IMR-90 (cell line): ENCODE measurements around the gene DEFB123. TPM values are rescaled to one million over a fixed set of nuclear protein-coding genes. Genes with fewer than 3 reads are reported as not detected.

ENCODE experiments used
- ATAC-seq: fragments of 200-7000 bp; cut with Tn5 transposase; 2 replicates; pipeline ENCODE4 v1.9.1; 2020; ENCODE audit warnings: low read depth, mild to moderate bottlenecking, moderate library complexity
- BruUV-seq: library from RNA; stranded (reverse); fragments of 400-500 nt; replicated peaks from 2 replicates; lab custom pipeline; 2021; lab: Mats Ljungman, UMichigan
- CTCF ChIA-PET: fragments of 300-600 bp; formaldehyde crosslinking; extraction: SDS; loops from one replicate; lab custom pipeline; 2021; ENCODE audit warnings: antibody characterized with exemption; lab: Yijun Ruan, JAX
- POLR2A ChIA-PET: fragments of 300-600 bp; sonication (Branson Sonifier 250); formaldehyde crosslinking; loops from one replicate; lab custom pipeline; 2022; ENCODE audit warnings: antibody characterized with exemption; ENCODE audit not compliant: unreplicated experiment; lab: Charles Lee
- DNase-seq: peaks from one replicate; pipeline ENCODE4 v3.0.0; 2013
- H2AFZ ChIP-seq: replicated peaks from 2 replicates; pipeline ENCODE3; 2013; ENCODE audit warnings: low read length, mild to moderate bottlenecking; ENCODE audit not compliant: poor library complexity
- H2AK5ac ChIP-seq: 2 replicates; pipeline ENCODE4 v1.6.1; 2013; ENCODE audit warnings: low read depth, low read length, inconsistent platforms
- H2AK9ac ChIP-seq: replicated peaks from 2 replicates; pipeline ENCODE3; 2013; ENCODE audit warnings: mild to moderate bottlenecking, low read depth, low read length, moderate library complexity; ENCODE audit not compliant: poor library complexity
- H2BK120ac ChIP-seq: 2 replicates; pipeline ENCODE4 v1.6.1; 2013; ENCODE audit warnings: low read depth, low read length, inconsistent platforms
- H2BK15ac ChIP-seq: 3 replicates; pipeline ENCODE4 v1.6.1; 2013; ENCODE audit warnings: low read depth, low read length, inconsistent platforms
- H2BK20ac ChIP-seq: 2 replicates; pipeline ENCODE4 v1.6.1; 2013; ENCODE audit warnings: low read depth, mild to moderate bottlenecking, inconsistent platforms, low read length, moderate library complexity
- H2BK5ac ChIP-seq: 2 replicates; pipeline ENCODE4 v1.6.1; 2013; ENCODE audit warnings: mild to moderate bottlenecking, low read depth, low read length, inconsistent platforms; ENCODE audit not compliant: poor library complexity, severe bottlenecking
- H3K14ac ChIP-seq: replicated peaks from 2 replicates; pipeline ENCODE4 v1.6.1; 2013; ENCODE audit warnings: low read depth, low read length, inconsistent platforms
- H3K18ac ChIP-seq: 2 replicates; pipeline ENCODE4 v1.6.1; 2013; ENCODE audit warnings: low read depth, low read length, control low read depth
- H3K23ac ChIP-seq: 2 replicates; pipeline ENCODE4 v1.6.1; 2013; ENCODE audit warnings: low read depth, low read length, inconsistent platforms
- H3K27ac ChIP-seq: 2 replicates; pipeline ENCODE4 v1.5.1; 2013; ENCODE audit warnings: mild to moderate bottlenecking, control low read depth, low read length; ENCODE audit not compliant: insufficient read depth
- H3K27me3 ChIP-seq: 2 replicates; pipeline ENCODE4 v1.6.1; 2013; ENCODE audit warnings: low read length; ENCODE audit not compliant: control insufficient read depth, insufficient read depth
- H3K36me3 ChIP-seq: 2 replicates; pipeline ENCODE4 v1.6.1; 2013; ENCODE audit warnings: low read length, mixed read lengths; ENCODE audit not compliant: control insufficient read depth, insufficient read depth
- H3K4ac ChIP-seq: 2 replicates; pipeline ENCODE4 v1.6.1; 2013; ENCODE audit warnings: low read depth, low read length, inconsistent platforms
- H3K4me1 ChIP-seq: 2 replicates; pipeline ENCODE4 v1.6.1; 2013; ENCODE audit warnings: low read length, mixed read lengths; ENCODE audit not compliant: control insufficient read depth, insufficient read depth
- H3K4me2 ChIP-seq: 2 replicates; pipeline ENCODE4 v1.6.1; 2013; ENCODE audit warnings: low read depth, mild to moderate bottlenecking, control low read depth, low read length, moderate library complexity
- H3K4me3 ChIP-seq: 2 replicates; pipeline ENCODE4 v1.5.1; 2013; ENCODE audit warnings: low read depth, mild to moderate bottlenecking, control low read depth, low read length, moderate library complexity; ENCODE audit not compliant: insufficient read depth
- H3K56ac ChIP-seq: 2 replicates; pipeline ENCODE4 v1.6.1; 2013; ENCODE audit warnings: low read length, inconsistent platforms; ENCODE audit not compliant: insufficient read depth; ENCODE audit errors: extremely low read depth
- H3K79me1 ChIP-seq, 2 experiments: 2 replicates each; pipeline ENCODE4 v1.6.1; 2013; ENCODE audit warnings: low read length in 2 of 2, inconsistent platforms in 1 of 2, low read depth in 1 of 2
- H3K9ac ChIP-seq: 2 replicates; pipeline ENCODE4 v1.6.1; 2013; ENCODE audit warnings: low read depth, low read length, control low read depth
- H3K9me1 ChIP-seq: 2 replicates; pipeline ENCODE4 v1.6.1; 2013; ENCODE audit warnings: low read length, inconsistent platforms; ENCODE audit not compliant: insufficient read depth
- H3K9me3 ChIP-seq: 2 replicates; pipeline ENCODE4 v1.6.1; 2013; ENCODE audit warnings: low read length; ENCODE audit not compliant: control insufficient read depth, insufficient read depth
- H4K20me1 ChIP-seq: 2 replicates; pipeline ENCODE4 v1.6.1; 2013; ENCODE audit warnings: low read length, inconsistent platforms; ENCODE audit not compliant: insufficient read depth
- H4K5ac ChIP-seq: 2 replicates; pipeline ENCODE4 v1.6.1; 2013; ENCODE audit warnings: mild to moderate bottlenecking, low read depth, low read length, control low read depth
- H4K8ac ChIP-seq, 2 experiments: 2 replicates each; pipeline ENCODE4 v1.6.1; 2013; ENCODE audit warnings: low read depth in 2 of 2, low read length in 2 of 2, control low read depth in 1 of 2, inconsistent platforms in 1 of 2
- H4K91ac ChIP-seq: 2 replicates; pipeline ENCODE4 v1.6.1; 2013; ENCODE audit warnings: low read depth, low read length, inconsistent platforms; ENCODE audit not compliant: insufficient read depth
- CEBPB ChIP-seq: IDR thresholded peaks from 2 replicates; pipeline ENCODE4 v1.6.1; 2012; ENCODE audit warnings: low read depth, low read length, improper control_type of control experiment
- CHD1 ChIP-seq: IDR thresholded peaks from 2 replicates; pipeline ENCODE4 v1.6.1; 2012; ENCODE audit warnings: low read depth, low read length, improper control_type of control experiment
- FOS ChIP-seq: fragments of 150-350 bp; IDR thresholded peaks from 2 replicates; pipeline ENCODE4 v1.6.1; 2016; ENCODE audit warnings: low read depth, low read length
- MAFK ChIP-seq: IDR thresholded peaks from 2 replicates; pipeline ENCODE4 v1.6.1; 2012; ENCODE audit warnings: low read depth, low read length, improper control_type of control experiment
- MXI1 ChIP-seq: IDR thresholded peaks from 2 replicates; pipeline ENCODE4 v1.6.1; 2012; ENCODE audit warnings: low read depth, mild to moderate bottlenecking, low read length, moderate library complexity, borderline replicate concordance
- POLR2A ChIP-seq: IDR thresholded peaks from 2 replicates; pipeline ENCODE4 v1.6.1; 2012; ENCODE audit warnings: mild to moderate bottlenecking, low read depth, low read length
- RAD21 ChIP-seq: IDR thresholded peaks from 2 replicates; pipeline ENCODE4 v1.6.1; 2012; ENCODE audit warnings: low read length, improper control_type of control experiment
- RFX5 ChIP-seq: IDR thresholded peaks from 2 replicates; pipeline ENCODE4 v1.8.0; 2012; ENCODE audit warnings: low read depth, mild to moderate bottlenecking, low read length, moderate library complexity
- SMC3 ChIP-seq: fragments of 150-350 bp; IDR thresholded peaks from 2 replicates; pipeline ENCODE4 v1.6.1; 2016; ENCODE audit warnings: low read depth, mild to moderate bottlenecking, antibody characterized with exemption, low read length, moderate library complexity
- WGBS, 2 experiments: methylation state at CpG; one replicate each; pipeline versions ENCODE4 v1.1.5 to v1.1.7; 2013; ENCODE audit warnings: missing lambda C conversion rate in 2 of 2; ENCODE audit not compliant: insufficient read length in 1 of 2; ENCODE audit errors: extremely low coverage in 2 of 2; 5-methylcytosine and 5-hydroxymethylcytosine counted together
- dilution Hi-C: fragments of 300-500 bp; cut with HindIII; formaldehyde crosslinking; loops from one replicate; pipeline ENCODE4 v1.14.3; 2018; ENCODE audit warnings: low sequenced_read_pairs; ENCODE audit not compliant: unreplicated experiment
- in situ Hi-C: fragments of 300-500 bp; cut with MboI; formaldehyde crosslinking; loops from 3 replicates; pipeline ENCODE4 v1.14.3; 2019; ENCODE audit warnings: low sequenced_read_pairs, inconsistent platforms, mixed read lengths
- intact Hi-C: fragments of 100-400 bp; cut with micrococcal nuclease; formaldehyde crosslinking; loops from 2 replicates; pipeline ENCODE4 v1.10.0; 2022
- polyA plus RNA-seq, 3 experiments: library from polyadenylated mRNA; depleted of rRNA; stranded (reverse); fragments of >200 nt; gene quantifications; 2 replicates each; pipeline ENCODE4 v1.2.3, GENCODE V29; 2012; ENCODE audit warnings: low replicate concordance in 1 of 3
- total RNA-seq: library from RNA; depleted of rRNA; stranded (reverse); fragments of >200 nt; gene quantifications from 2 replicates; pipeline ENCODE4 v1.2.3, GENCODE V29; 2012
- TF ChIP-seq, protein P1 (sequence below): fragments of 150-350 bp; IDR thresholded peaks from 2 replicates; pipeline ENCODE4 v1.6.1; 2016; ENCODE audit warnings: low read depth, mild to moderate bottlenecking, low read length, moderate library complexity, borderline replicate concordance
- TF ChIP-seq, protein P2 (sequence below): conservative IDR thresholded peaks from 2 replicates; pipeline ENCODE4 v1.5.1; 2012; ENCODE audit warnings: mild to moderate bottlenecking, low read depth, low read length, improper control_type of control experiment
- TF ChIP-seq, protein P3 (sequence below): fragments of 150-350 bp; IDR thresholded peaks from 2 replicates; pipeline ENCODE4 v1.6.1; 2017; ENCODE audit warnings: mild to moderate bottlenecking, antibody characterized with exemption, low read length, low read depth

DEFB123 gene
- total and polyA plus RNA-seq, 2 of the 4 experiments (the other 2 are of a cell fraction): not detected

DNA sequence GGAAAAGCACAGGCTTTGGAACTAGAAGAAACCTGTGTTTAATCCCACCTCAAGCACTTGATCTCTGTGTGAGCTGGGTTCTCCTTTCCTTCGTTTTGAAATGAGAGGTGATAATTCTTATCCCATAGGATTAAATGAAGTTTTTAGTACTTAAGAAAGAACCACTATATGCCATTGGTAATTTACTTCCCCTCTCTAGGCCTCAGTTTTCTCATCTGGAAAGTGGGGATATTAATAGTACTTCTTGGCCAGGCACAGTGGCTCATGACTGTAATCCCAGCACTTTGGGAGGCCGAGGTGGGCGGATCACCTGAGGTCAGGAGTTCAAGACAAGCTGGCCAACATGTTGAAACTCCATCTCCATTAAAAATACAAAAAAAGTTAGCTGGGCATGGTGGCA, 48.7 kb downstream of the DEFB123 start:
- H3K27ac ChIP-seq: no peak overlapping the region
- H4K91ac ChIP-seq: no peak overlapping the region
- H3K4ac ChIP-seq: no peak overlapping the region
- H3K14ac ChIP-seq: no peak overlapping the region
- DNase-seq (no peak), ATAC-seq (no peak)
- H3K79me1 ChIP-seq: no peaks in the 10 kb centered on the region
- H2BK5ac ChIP-seq: no peak overlapping the region
- no peak overlapping the region for H4K5ac ChIP-seq
- no peaks in the 10 kb centered on the region for H4K20me1 ChIP-seq
- no peaks in the 10 kb centered on the region for H3K9me3 ChIP-seq
- no peak overlapping the region for H2BK120ac ChIP-seq
- no peak overlapping the region for H2AK9ac ChIP-seq
- no peak overlapping the region for H3K18ac ChIP-seq
- no peak overlapping the region for H4K8ac ChIP-seq
- TF ChIP-seq CHD1 (no peak), RFX5 (no peak), MXI1 (no peak), RAD21 (no peak), CEBPB (no peak), MAFK (no peak), SMC3 (no peak), POLR2A (no peak), FOS (no peak)
- TF ChIP-seq, protein P1, sequence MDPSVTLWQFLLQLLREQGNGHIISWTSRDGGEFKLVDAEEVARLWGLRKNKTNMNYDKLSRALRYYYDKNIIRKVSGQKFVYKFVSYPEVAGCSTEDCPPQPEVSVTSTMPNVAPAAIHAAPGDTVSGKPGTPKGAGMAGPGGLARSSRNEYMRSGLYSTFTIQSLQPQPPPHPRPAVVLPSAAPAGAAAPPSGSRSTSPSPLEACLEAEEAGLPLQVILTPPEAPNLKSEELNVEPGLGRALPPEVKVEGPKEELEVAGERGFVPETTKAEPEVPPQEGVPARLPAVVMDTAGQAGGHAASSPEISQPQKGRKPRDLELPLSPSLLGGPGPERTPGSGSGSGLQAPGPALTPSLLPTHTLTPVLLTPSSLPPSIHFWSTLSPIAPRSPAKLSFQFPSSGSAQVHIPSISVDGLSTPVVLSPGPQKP: no peak
- TF ChIP-seq, protein P2, sequence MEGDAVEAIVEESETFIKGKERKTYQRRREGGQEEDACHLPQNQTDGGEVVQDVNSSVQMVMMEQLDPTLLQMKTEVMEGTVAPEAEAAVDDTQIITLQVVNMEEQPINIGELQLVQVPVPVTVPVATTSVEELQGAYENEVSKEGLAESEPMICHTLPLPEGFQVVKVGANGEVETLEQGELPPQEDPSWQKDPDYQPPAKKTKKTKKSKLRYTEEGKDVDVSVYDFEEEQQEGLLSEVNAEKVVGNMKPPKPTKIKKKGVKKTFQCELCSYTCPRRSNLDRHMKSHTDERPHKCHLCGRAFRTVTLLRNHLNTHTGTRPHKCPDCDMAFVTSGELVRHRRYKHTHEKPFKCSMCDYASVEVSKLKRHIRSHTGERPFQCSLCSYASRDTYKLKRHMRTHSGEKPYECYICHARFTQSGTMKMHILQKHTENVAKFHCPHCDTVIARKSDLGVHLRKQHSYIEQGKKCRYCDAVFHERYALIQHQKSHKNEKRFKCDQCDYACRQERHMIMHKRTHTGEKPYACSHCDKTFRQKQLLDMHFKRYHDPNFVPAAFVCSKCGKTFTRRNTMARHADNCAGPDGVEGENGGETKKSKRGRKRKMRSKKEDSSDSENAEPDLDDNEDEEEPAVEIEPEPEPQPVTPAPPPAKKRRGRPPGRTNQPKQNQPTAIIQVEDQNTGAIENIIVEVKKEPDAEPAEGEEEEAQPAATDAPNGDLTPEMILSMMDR: no peak
- TF ChIP-seq, protein P3, sequence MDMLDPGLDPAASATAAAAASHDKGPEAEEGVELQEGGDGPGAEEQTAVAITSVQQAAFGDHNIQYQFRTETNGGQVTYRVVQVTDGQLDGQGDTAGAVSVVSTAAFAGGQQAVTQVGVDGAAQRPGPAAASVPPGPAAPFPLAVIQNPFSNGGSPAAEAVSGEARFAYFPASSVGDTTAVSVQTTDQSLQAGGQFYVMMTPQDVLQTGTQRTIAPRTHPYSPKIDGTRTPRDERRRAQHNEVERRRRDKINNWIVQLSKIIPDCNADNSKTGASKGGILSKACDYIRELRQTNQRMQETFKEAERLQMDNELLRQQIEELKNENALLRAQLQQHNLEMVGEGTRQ: no peak
- in situ Hi-C loops: no loop called here
- dilution Hi-C loops: no loop called here
- BruUV-seq: no TSS peak
- no peak overlapping the region for H3K56ac ChIP-seq
- H3K4me1 ChIP-seq: no peaks in the 10 kb centered on the region
- no peak overlapping the region for H2AK5ac ChIP-seq
- no peak overlapping the region for H3K23ac ChIP-seq
- intact Hi-C loops: no loop called here
- H2AFZ ChIP-seq: no peak overlapping the region
- 64% methylated on average over 2 of the region's 3 CpGs; no CpG with 5 or more reads in 1 of the 2 experiments for WGBS, 2 experiments
- peaks cover 10% of the 10 kb centered on the region for H3K27me3 ChIP-seq
- CTCF ChIA-PET: interaction anchor here (0.8 to 2.3 kb wide), 2 partner anchors 14 to 28 kb away, joined by 7 to 9 read pairs; no protein-coding TSS in a partner anchor
- H2BK20ac ChIP-seq: no peak overlapping the region
- H3K9ac ChIP-seq: no peak overlapping the region
- H3K36me3 ChIP-seq: no peaks in the 10 kb centered on the region
- H3K4me2 ChIP-seq: no peak overlapping the region
- POLR2A ChIA-PET: no interaction called here
- H3K4me3 ChIP-seq: no peak overlapping the region
- H2BK15ac ChIP-seq: no peak overlapping the region
- no peaks in the 10 kb centered on the region for H3K9me1 ChIP-seq
